GM23338 (cell line): ENCODE measurements around the gene SAC3D1. TPM values are rescaled to one million over a fixed set of nuclear protein-coding genes. Genes with fewer than 3 reads are reported as not detected.

Experiments
- ATAC-seq: fragments of 200-7000 bp; cut with Tn5 transposase; 3 replicates; pipeline ENCODE4 v1.9.1; 2020
- DNase-seq: peaks from one replicate; pipeline ENCODE4 v3.0.0-alpha.2; 2015; ENCODE audit warnings: low spot score
- H2AFZ ChIP-seq: fragments of 200-600 bp; sonication (generic); 2 replicates; pipeline ENCODE4 v1.8.0; 2016; ENCODE audit warnings: antibody characterized with exemption, mild to moderate bottlenecking, moderate library complexity
- H3F3A ChIP-seq: fragments of 200-600 bp; sonication (generic); replicated peaks from 2 replicates; pipeline ENCODE4 v1.8.0; 2017; ENCODE audit warnings: antibody characterized with exemption, mixed run types, low read depth
- H3K27ac ChIP-seq: fragments of 200-600 bp; sonication (generic); 2 replicates; pipeline ENCODE4 v1.6.1; 2016; ENCODE audit warnings: low read depth
- H3K27me3 ChIP-seq: fragments of 200-600 bp; sonication (generic); 2 replicates; pipeline ENCODE4 v1.8.0; 2016; ENCODE audit warnings: mild to moderate bottlenecking, mixed run types, moderate library complexity; ENCODE audit not compliant: insufficient read depth
- H3K36me3 ChIP-seq: fragments of 200-600 bp; sonication (generic); 2 replicates; pipeline ENCODE4 v1.8.0; 2016; ENCODE audit warnings: mild to moderate bottlenecking; ENCODE audit not compliant: insufficient read depth
- H3K4me1 ChIP-seq: fragments of 200-600 bp; sonication (generic); 2 replicates; pipeline ENCODE4 v1.8.0; 2016; ENCODE audit warnings: mild to moderate bottlenecking, moderate library complexity; ENCODE audit not compliant: insufficient read depth
- H3K4me2 ChIP-seq: fragments of 200-600 bp; sonication (generic); 2 replicates; pipeline ENCODE4 v1.7.1; 2017; ENCODE audit warnings: mixed run types
- H3K4me3 ChIP-seq: fragments of 200-600 bp; sonication (generic); 2 replicates; pipeline ENCODE4 v1.6.1; 2016; ENCODE audit warnings: mixed run types
- H3K79me2 ChIP-seq: fragments of 200-600 bp; sonication (generic); replicated peaks from 2 replicates; pipeline ENCODE4 v1.8.0; 2017; ENCODE audit warnings: mild to moderate bottlenecking; ENCODE audit not compliant: insufficient read depth
- H3K9me2 ChIP-seq: fragments of 200-600 bp; sonication (generic); 2 replicates; pipeline ENCODE4 v1.8.0; 2017; ENCODE audit not compliant: insufficient read depth
- H4K20me1 ChIP-seq: fragments of 200-600 bp; sonication (generic); replicated peaks from 2 replicates; pipeline ENCODE4 v1.8.0; 2017; ENCODE audit warnings: mild to moderate bottlenecking; ENCODE audit not compliant: insufficient read depth
- H3K27ac Mint-ChIP-seq: 2 replicates; pipeline ENCODE4 v1.8.0; 2020; ENCODE audit warnings: inconsistent platforms, mild to moderate bottlenecking, moderate library complexity, mixed read lengths
- H3K27me3 Mint-ChIP-seq: 3 replicates; pipeline ENCODE4 v1.8.0; 2022; ENCODE audit warnings: low read depth, mild to moderate bottlenecking, moderate library complexity, mixed read lengths, inconsistent platforms; ENCODE audit not compliant: insufficient read depth, poor library complexity
- H3K36me3 Mint-ChIP-seq: 3 replicates; pipeline ENCODE4 v1.8.0; 2021; ENCODE audit warnings: low read depth, mild to moderate bottlenecking, inconsistent platforms, moderate library complexity, mixed read lengths
- H3K4me1 Mint-ChIP-seq: 3 replicates; pipeline ENCODE4 v1.8.0; 2020; ENCODE audit warnings: mild to moderate bottlenecking, inconsistent platforms, mixed read lengths
- H3K4me3 Mint-ChIP-seq: 3 replicates; pipeline ENCODE4 v1.8.0; 2021; ENCODE audit warnings: moderate library complexity, mild to moderate bottlenecking, inconsistent platforms, mixed read lengths
- H3K9me3 Mint-ChIP-seq: 3 replicates; pipeline ENCODE4 v1.8.0; 2020; ENCODE audit warnings: moderate library complexity, mild to moderate bottlenecking, inconsistent platforms, mixed read lengths
- CREB1 ChIP-seq: fragments of 250-450 bp; sonication (Bioruptor Pico); IDR thresholded peaks from 2 replicates; pipeline ENCODE4 v1.5.0; 2020; ENCODE audit warnings: low read depth, mild to moderate bottlenecking, moderate library complexity
- EZH2 ChIP-seq: fragments of 200-600 bp; sonication (generic); IDR thresholded peaks from one replicate; pipeline ENCODE4 v1.8.0; 2017; ENCODE audit warnings: antibody characterized with exemption, mild to moderate bottlenecking, low read depth; ENCODE audit not compliant: unreplicated experiment
- NANOG ChIP-seq: IDR thresholded peaks from 2 replicates; pipeline ENCODE4 v1.6.1; 2016; ENCODE audit warnings: antibody characterized with exemption, borderline replicate concordance
- ZNF114 ChIP-seq: fragments of 250-450 bp; sonication (Bioruptor Pico); IDR thresholded peaks from 2 replicates; pipeline ENCODE4 v1.5.0; 2020; ENCODE audit warnings: mild to moderate bottlenecking, moderate library complexity
- ZNF331 ChIP-seq: fragments of 250-450 bp; sonication (Bioruptor Pico); IDR thresholded peaks from 2 replicates; pipeline ENCODE4 v1.5.0; 2020; ENCODE audit warnings: low read depth, mild to moderate bottlenecking, moderate library complexity
- polyA plus RNA-seq: library from polyadenylated mRNA; unstranded; fragments of >200 nt; fragmentation: Nextera tagmentation; extraction: Ambion mirVana; gene quantifications from 2 replicates; pipeline ENCODE4 v1.2.1, GENCODE V29; 2016
- total RNA-seq: library from RNA; depleted of rRNA; stranded (reverse); fragments of >200 nt; shearing (Covaris generic); gene quantifications from 2 replicates; pipeline ENCODE4 v1.2.3, GENCODE V29; 2014
- TF ChIP-seq, protein P1 (sequence below): IDR thresholded peaks from 2 replicates; pipeline ENCODE4 v1.6.1; 2016; ENCODE audit warnings: antibody characterized with exemption
- TF ChIP-seq, protein P2 (sequence below), 2 experiments: fragments of 200-600 bp in 1 of 2; sonication (generic) in 1 of 2; conservative IDR thresholded peaks; 2 replicates each; pipeline versions ENCODE4 v1.5.1 to v1.6.1; 2016 to 2017; ENCODE audit warnings: antibody characterized with exemption in 2 of 2, low read depth in 2 of 2, mild to moderate bottlenecking in 2 of 2, moderate library complexity in 1 of 2
- TF ChIP-seq, protein P3 (sequence below): IDR thresholded peaks from one replicate; pipeline ENCODE4 v1.6.1; 2018; ENCODE audit warnings: antibody characterized with exemption; ENCODE audit not compliant: unreplicated experiment
- TF ChIP-seq, protein P4 (sequence below): fragments of 250-450 bp; sonication (Bioruptor Pico); IDR thresholded peaks from 2 replicates; pipeline ENCODE4 v1.5.0; 2020; ENCODE audit warnings: mild to moderate bottlenecking, moderate library complexity

The SAC3D1 gene
- total and polyA plus RNA-seq, 2 experiments from 2014 or later, result 21.6 to 30.3 TPM

DNA sequence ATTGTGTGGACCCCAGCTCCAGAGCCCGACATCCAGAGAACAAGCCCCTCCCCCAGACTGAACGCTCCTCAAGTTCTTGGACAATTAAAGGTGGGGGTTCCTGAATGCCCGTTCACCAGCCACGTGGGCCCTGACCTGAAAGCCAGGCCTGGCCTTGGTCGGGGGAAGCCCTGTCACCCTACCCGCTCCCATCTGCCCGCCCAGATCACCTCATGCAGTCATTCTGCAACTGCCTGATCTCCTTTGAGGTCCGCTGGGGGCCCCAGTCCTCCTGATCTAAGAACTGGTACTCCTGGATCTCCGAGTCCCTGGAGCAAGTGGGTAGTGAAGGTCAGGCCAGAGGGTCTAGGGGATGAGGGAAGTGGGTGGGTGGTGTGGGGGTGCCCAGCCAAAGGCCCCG, 26.4 kb downstream of the SAC3D1 start:
- Histone ChIP-seq H3K4me2 (0 out of 2 replicates have a peak overlapping the region, but pooled peaks have one; percentile 62), H3K9me2 (no peaks in the 10 kb centered on the region), H3K36me3 (no peaks in the 10 kb centered on the region), H3F3A (no peaks in the 10 kb centered on the region), H3K27ac (0 out of 2 replicates have a peak overlapping the region, but pooled peaks have one; percentile 77), H4K20me1 (no peaks in the 10 kb centered on the region), H3K79me2 (no peaks in the 10 kb centered on the region), H2AFZ (0 out of 2 replicates have a peak overlapping the region, but pooled peaks have one; percentile 89), H3K4me3 (no peak overlapping the region), H3K4me1 (peaks cover 13% of the 10 kb centered on the region), H3K27me3 (no peaks in the 10 kb centered on the region)
- Mint-ChIP-seq H3K27ac (peak overlapping the region; percentile 93), H3K9me3 (no peaks in the 10 kb centered on the region), H3K27me3 (peaks cover 5% of the 10 kb centered on the region), H3K4me1 (peaks cover 32% of the 10 kb centered on the region), H3K4me3 (peak overlapping the region; percentile 39; the same call in 2 of the 3 replicates), H3K36me3 (no peaks in the 10 kb centered on the region)
- ATAC-seq (peak; percentile 8), DNase-seq (no peak)
- TF ChIP-seq NANOG (no peak), ZNF114 (CRISPR knock-in tag) (no peak), CREB1 (CRISPR knock-in tag) (no peak), EZH2 (no peak), ZNF331 (CRISPR knock-in tag) (no peak)
- TF ChIP-seq, protein P1, sequence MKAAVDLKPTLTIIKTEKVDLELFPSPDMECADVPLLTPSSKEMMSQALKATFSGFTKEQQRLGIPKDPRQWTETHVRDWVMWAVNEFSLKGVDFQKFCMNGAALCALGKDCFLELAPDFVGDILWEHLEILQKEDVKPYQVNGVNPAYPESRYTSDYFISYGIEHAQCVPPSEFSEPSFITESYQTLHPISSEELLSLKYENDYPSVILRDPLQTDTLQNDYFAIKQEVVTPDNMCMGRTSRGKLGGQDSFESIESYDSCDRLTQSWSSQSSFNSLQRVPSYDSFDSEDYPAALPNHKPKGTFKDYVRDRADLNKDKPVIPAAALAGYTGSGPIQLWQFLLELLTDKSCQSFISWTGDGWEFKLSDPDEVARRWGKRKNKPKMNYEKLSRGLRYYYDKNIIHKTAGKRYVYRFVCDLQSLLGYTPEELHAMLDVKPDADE, result no peak
- TF ChIP-seq, protein P2, sequence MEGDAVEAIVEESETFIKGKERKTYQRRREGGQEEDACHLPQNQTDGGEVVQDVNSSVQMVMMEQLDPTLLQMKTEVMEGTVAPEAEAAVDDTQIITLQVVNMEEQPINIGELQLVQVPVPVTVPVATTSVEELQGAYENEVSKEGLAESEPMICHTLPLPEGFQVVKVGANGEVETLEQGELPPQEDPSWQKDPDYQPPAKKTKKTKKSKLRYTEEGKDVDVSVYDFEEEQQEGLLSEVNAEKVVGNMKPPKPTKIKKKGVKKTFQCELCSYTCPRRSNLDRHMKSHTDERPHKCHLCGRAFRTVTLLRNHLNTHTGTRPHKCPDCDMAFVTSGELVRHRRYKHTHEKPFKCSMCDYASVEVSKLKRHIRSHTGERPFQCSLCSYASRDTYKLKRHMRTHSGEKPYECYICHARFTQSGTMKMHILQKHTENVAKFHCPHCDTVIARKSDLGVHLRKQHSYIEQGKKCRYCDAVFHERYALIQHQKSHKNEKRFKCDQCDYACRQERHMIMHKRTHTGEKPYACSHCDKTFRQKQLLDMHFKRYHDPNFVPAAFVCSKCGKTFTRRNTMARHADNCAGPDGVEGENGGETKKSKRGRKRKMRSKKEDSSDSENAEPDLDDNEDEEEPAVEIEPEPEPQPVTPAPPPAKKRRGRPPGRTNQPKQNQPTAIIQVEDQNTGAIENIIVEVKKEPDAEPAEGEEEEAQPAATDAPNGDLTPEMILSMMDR (conservative IDR thresholded peaks at IDR 0.05; ENCODE audit: low read depth in 2 of 2), result no peak
- TF ChIP-seq, protein P3, sequence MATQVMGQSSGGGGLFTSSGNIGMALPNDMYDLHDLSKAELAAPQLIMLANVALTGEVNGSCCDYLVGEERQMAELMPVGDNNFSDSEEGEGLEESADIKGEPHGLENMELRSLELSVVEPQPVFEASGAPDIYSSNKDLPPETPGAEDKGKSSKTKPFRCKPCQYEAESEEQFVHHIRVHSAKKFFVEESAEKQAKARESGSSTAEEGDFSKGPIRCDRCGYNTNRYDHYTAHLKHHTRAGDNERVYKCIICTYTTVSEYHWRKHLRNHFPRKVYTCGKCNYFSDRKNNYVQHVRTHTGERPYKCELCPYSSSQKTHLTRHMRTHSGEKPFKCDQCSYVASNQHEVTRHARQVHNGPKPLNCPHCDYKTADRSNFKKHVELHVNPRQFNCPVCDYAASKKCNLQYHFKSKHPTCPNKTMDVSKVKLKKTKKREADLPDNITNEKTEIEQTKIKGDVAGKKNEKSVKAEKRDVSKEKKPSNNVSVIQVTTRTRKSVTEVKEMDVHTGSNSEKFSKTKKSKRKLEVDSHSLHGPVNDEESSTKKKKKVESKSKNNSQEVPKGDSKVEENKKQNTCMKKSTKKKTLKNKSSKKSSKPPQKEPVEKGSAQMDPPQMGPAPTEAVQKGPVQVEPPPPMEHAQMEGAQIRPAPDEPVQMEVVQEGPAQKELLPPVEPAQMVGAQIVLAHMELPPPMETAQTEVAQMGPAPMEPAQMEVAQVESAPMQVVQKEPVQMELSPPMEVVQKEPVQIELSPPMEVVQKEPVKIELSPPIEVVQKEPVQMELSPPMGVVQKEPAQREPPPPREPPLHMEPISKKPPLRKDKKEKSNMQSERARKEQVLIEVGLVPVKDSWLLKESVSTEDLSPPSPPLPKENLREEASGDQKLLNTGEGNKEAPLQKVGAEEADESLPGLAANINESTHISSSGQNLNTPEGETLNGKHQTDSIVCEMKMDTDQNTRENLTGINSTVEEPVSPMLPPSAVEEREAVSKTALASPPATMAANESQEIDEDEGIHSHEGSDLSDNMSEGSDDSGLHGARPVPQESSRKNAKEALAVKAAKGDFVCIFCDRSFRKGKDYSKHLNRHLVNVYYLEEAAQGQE, result no peak
- TF ChIP-seq, protein P4, sequence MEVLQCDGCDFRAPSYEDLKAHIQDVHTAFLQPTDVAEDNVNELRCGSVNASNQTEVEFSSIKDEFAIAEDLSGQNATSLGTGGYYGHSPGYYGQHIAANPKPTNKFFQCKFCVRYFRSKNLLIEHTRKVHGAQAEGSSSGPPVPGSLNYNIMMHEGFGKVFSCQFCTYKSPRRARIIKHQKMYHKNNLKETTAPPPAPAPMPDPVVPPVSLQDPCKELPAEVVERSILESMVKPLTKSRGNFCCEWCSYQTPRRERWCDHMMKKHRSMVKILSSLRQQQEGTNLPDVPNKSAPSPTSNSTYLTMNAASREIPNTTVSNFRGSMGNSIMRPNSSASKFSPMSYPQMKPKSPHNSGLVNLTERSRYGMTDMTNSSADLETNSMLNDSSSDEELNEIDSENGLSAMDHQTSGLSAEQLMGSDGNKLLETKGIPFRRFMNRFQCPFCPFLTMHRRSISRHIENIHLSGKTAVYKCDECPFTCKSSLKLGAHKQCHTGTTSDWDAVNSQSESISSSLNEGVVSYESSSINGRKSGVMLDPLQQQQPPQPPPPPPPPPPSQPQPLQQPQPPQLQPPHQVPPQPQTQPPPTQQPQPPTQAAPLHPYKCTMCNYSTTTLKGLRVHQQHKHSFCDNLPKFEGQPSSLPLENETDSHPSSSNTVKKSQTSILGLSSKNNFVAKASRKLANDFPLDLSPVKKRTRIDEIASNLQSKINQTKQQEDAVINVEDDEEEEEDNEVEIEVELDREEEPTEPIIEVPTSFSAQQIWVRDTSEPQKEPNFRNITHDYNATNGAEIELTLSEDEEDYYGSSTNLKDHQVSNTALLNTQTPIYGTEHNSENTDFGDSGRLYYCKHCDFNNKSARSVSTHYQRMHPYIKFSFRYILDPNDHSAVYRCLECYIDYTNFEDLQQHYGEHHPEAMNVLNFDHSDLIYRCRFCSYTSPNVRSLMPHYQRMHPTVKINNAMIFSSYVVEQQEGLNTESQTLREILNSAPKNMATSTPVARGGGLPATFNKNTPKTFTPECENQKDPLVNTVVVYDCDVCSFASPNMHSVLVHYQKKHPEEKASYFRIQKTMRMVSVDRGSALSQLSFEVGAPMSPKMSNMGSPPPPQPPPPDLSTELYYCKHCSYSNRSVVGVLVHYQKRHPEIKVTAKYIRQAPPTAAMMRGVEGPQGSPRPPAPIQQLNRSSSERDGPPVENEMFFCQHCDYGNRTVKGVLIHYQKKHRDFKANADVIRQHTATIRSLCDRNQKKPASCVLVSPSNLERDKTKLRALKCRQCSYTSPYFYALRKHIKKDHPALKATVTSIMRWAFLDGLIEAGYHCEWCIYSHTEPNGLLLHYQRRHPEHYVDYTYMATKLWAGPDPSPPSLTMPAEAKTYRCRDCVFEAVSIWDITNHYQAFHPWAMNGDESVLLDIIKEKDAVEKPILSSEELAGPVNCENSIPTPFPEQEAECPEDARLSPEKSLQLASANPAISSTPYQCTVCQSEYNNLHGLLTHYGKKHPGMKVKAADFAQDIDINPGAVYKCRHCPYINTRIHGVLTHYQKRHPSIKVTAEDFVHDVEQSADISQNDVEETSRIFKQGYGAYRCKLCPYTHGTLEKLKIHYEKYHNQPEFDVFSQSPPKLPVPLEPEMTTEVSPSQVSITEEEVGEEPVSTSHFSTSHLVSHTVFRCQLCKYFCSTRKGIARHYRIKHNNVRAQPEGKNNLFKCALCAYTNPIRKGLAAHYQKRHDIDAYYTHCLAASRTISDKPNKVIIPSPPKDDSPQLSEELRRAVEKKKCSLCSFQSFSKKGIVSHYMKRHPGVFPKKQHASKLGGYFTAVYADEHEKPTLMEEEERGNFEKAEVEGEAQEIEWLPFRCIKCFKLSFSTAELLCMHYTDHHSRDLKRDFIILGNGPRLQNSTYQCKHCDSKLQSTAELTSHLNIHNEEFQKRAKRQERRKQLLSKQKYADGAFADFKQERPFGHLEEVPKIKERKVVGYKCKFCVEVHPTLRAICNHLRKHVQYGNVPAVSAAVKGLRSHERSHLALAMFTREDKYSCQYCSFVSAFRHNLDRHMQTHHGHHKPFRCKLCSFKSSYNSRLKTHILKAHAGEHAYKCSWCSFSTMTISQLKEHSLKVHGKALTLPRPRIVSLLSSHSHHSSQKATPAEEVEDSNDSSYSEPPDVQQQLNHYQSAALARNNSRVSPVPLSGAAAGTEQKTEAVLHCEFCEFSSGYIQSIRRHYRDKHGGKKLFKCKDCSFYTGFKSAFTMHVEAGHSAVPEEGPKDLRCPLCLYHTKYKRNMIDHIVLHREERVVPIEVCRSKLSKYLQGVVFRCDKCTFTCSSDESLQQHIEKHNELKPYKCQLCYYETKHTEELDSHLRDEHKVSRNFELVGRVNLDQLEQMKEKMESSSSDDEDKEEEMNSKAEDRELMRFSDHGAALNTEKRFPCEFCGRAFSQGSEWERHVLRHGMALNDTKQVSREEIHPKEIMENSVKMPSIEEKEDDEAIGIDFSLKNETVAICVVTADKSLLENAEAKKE (CRISPR knock-in tag), result no peak
